C1 segment of cervical spinal cord (tissue), 14 donors: ENCODE data around the gene C19orf44.
"Not testable (repeated sequence)": the region's sequence is repeated elsewhere in the genome, so short reads cannot be mapped to it uniquely, and the experiment has no call there.

Experiments used
- DNase-seq, 14 donors: peaks; one replicate each; lab custom pipeline; 2025; lab: John Stamatoyannopoulos, UW

Gene C19orf44

GRCh38 chr19:16532440-16533234 lies 36.4 kb downstream of the C19orf44 start:
- DNase-seq, result no peak

- DNase-seq, result no peak
Measured at GRCh38 chr19:16535381-16535780, 39.2 kb downstream of the C19orf44 start.

GRCh38 chr19:16536130-16536529 lies 39.9 kb downstream of the C19orf44 start:
- no peak for DNase-seq

GRCh38 chr19:16537111-16537510 lies 40.9 kb downstream of the C19orf44 start:
- no peak for DNase-seq

- no peak for DNase-seq
Measured at GRCh38 chr19:16540948-16541347, 44.8 kb downstream of the C19orf44 start.

GRCh38 chr19:16541526-16542044 lies 45.4 kb downstream of the C19orf44 start:
- DNase-seq, result no peak

- DNase-seq, result peak; percentile 42 to 95 (median 87)
Measured at GRCh38 chr19:16542045-16542909, 46.1 kb downstream of the C19orf44 start, which contains the start of gene CHERP. Gene CHERP (minus strand): TSS chr19:16542437. CDS start chr19:16542378, 59 bp downstream.

- DNase-seq, result no peak
Measured at GRCh38 chr19:16542910-16543472, 46.8 kb downstream of the C19orf44 start.

- DNase-seq, result not testable (repeated sequence)
Measured at GRCh38 chr19:16543734-16544133, 47.5 kb downstream of the C19orf44 start.

GRCh38 chr19:16544473-16545231 lies 48.5 kb downstream of the C19orf44 start:
- no peak for DNase-seq

GRCh38 chr19:16548956-16549355 lies 52.8 kb downstream of the C19orf44 start:
- no peak for DNase-seq

GRCh38 chr19:16551902-16552301 lies 55.7 kb downstream of the C19orf44 start:
- DNase-seq, result not testable (repeated sequence)

- DNase-seq, result no peak
Measured at GRCh38 chr19:16554776-16555175, 58.6 kb downstream of the C19orf44 start.

GRCh38 chr19:16559780-16560276 lies 63.6 kb downstream of the C19orf44 start:
- no peak for DNase-seq

- peak in 9 of 14 donors; percentile 11 to 77 (median 53) for DNase-seq
Measured at GRCh38 chr19:16561382-16561781, 65.2 kb downstream of the C19orf44 start.

GRCh38 chr19:16562608-16563025 lies 66.4 kb downstream of the C19orf44 start:
- DNase-seq, result no peak

- DNase-seq, result no peak
Measured at GRCh38 chr19:16564842-16565241, 68.6 kb downstream of the C19orf44 start.

- no peak for DNase-seq
Measured at GRCh38 chr19:16566161-16566560, 70.0 kb downstream of the C19orf44 start.

GRCh38 chr19:16566702-16567101 lies 70.5 kb downstream of the C19orf44 start:
- no peak for DNase-seq

GRCh38 chr19:16569609-16570320 lies 73.6 kb downstream of the C19orf44 start:
- DNase-seq, result no peak
